Stomach smooth muscle (tissue), 2 donors: ENCODE results near the gene ALS2.
A peak's percentile ranks its signal among the peaks of the same experiment; 100 is the strongest.

Experiments
- H3K27ac ChIP-seq: one replicate; pipeline ENCODE4 v1.7.0; 2013; ENCODE audit warnings: mild to moderate bottlenecking, low read length, inconsistent platforms
- H3K27me3 ChIP-seq, 2 donors: one replicate each; pipeline ENCODE4 v1.7.0; 2013; ENCODE audit warnings: low read length in 2 of 2; ENCODE audit not compliant: insufficient read depth in 2 of 2, control insufficient read depth in 1 of 2
- H3K36me3 ChIP-seq, 2 donors: one replicate each; pipeline ENCODE4 v1.7.0; 2013; ENCODE audit warnings: low read length in 2 of 2; ENCODE audit not compliant: control insufficient read depth in 2 of 2, insufficient read depth in 2 of 2
- H3K4me1 ChIP-seq: one replicate; pipeline ENCODE4 v1.7.0; 2013; ENCODE audit warnings: low read length; ENCODE audit not compliant: control insufficient read depth, insufficient read depth
- H3K4me3 ChIP-seq, 2 donors: one replicate each; pipeline ENCODE4 v1.7.0; 2013; ENCODE audit warnings: low read length in 2 of 2
- H3K9ac ChIP-seq, 2 donors: one replicate each; pipeline ENCODE4 v1.7.0; 2013; ENCODE audit warnings: low read length in 2 of 2, mild to moderate bottlenecking in 1 of 2
- H3K9me3 ChIP-seq, 2 donors: one replicate each; pipeline ENCODE4 v1.7.0; 2013; ENCODE audit warnings: low read length in 2 of 2; ENCODE audit not compliant: control insufficient read depth in 2 of 2
- donor health status: healthy.
- donor health status: Pancreatic carcinoma.

Gene ALS2

GRCh38 chr2:201790989-201791388 is 10.3 kb upstream of the ALS2 start:
- Histone ChIP-seq H3K4me3 (no peak overlapping the region), H3K27me3 (no peaks in the 10 kb centered on the region), H3K36me3 (no peaks in the 10 kb centered on the region), H3K4me1 (no peaks in the 10 kb centered on the region), H3K9ac (no peak overlapping the region), H3K9me3 (no peaks in the 10 kb centered on the region), H3K27ac (no peak overlapping the region)

GRCh38 chr2:201790291-201790690 is 9.6 kb upstream of the ALS2 start:
- no peak overlapping the region for H3K27ac ChIP-seq

GRCh38 chr2:201789395-201789794 is 8.7 kb upstream of the ALS2 start:
- H3K36me3 ChIP-seq, result no peaks in the 10 kb centered on the region
- H3K4me1 ChIP-seq, result no peaks in the 10 kb centered on the region
- H3K27me3 ChIP-seq, result no peaks in the 10 kb centered on the region
- H3K4me3 ChIP-seq, result no peak overlapping the region
- no peak overlapping the region for H3K9ac ChIP-seq
- no peaks in the 10 kb centered on the region for H3K9me3 ChIP-seq
- no peak overlapping the region for H3K27ac ChIP-seq

More at GRCh38 chr2:201790291-201790690, 9.6 kb upstream of the ALS2 start:
- Histone ChIP-seq H3K9ac (no peak overlapping the region), H3K4me1 (no peaks in the 10 kb centered on the region), H3K4me3 (no peak overlapping the region), H3K36me3 (no peaks in the 10 kb centered on the region), H3K9me3 (no peaks in the 10 kb centered on the region), H3K27me3 (no peaks in the 10 kb centered on the region)

GRCh38 chr2:201788371-201788770 is 7.6 kb upstream of the ALS2 start:
- Histone ChIP-seq H3K27ac (no peak overlapping the region), H3K9me3 (no peaks in the 10 kb centered on the region), H3K9ac (no peak overlapping the region), H3K4me3 (no peak overlapping the region), H3K27me3 (no peaks in the 10 kb centered on the region), H3K36me3 (no peaks in the 10 kb centered on the region), H3K4me1 (no peaks in the 10 kb centered on the region)

- no peak overlapping the region for H3K4me3 ChIP-seq
- H3K27ac ChIP-seq, result no peak overlapping the region
- no peaks in the 10 kb centered on the region for H3K9me3 ChIP-seq
- no peak overlapping the region for H3K9ac ChIP-seq
- no peaks in the 10 kb centered on the region for H3K27me3 ChIP-seq
- H3K4me1 ChIP-seq, result peaks cover 6% of the 10 kb centered on the region
- no peaks in the 10 kb centered on the region for H3K36me3 ChIP-seq
Observed at GRCh38 chr2:201786471-201786870, 5.7 kb upstream of the ALS2 start.

GRCh38 chr2:201785135-201785534 is 4.4 kb upstream of the ALS2 start:
- peaks cover 9% of the 10 kb centered on the region for H3K4me1 ChIP-seq
- no peak overlapping the region for H3K4me3 ChIP-seq
- no peaks in the 10 kb centered on the region for H3K36me3 ChIP-seq
- no peaks in the 10 kb centered on the region for H3K9me3 ChIP-seq
- H3K9ac ChIP-seq, result no peak overlapping the region
- H3K27ac ChIP-seq, result no peak overlapping the region
- no peaks in the 10 kb centered on the region for H3K27me3 ChIP-seq

- Histone ChIP-seq H3K36me3 (no peaks in the 10 kb centered on the region), H3K27me3 (no peaks in the 10 kb centered on the region), H3K9ac (no peak overlapping the region), H3K4me1 (peaks cover 9% of the 10 kb centered on the region), H3K9me3 (no peaks in the 10 kb centered on the region), H3K27ac (no peak overlapping the region), H3K4me3 (no peak overlapping the region)
Observed at GRCh38 chr2:201784563-201784962, 3.8 kb upstream of the ALS2 start.

GRCh38 chr2:201781557-201782051 is 871 bp upstream of the ALS2 start:
- Histone ChIP-seq H3K4me1 (peaks cover 9% of the 10 kb centered on the region), H3K9ac (peak overlapping the region; percentile 64 to 80), H3K36me3 (no peaks in the 10 kb centered on the region), H3K27ac (peak overlapping the region; percentile 58), H3K27me3 (no peaks in the 10 kb centered on the region), H3K9me3 (no peaks in the 10 kb centered on the region), H3K4me3 (peak overlapping the region; percentile 93 to 97)

GRCh38 chr2:201779901-201780673 is 646 bp downstream of the ALS2 start:
- no peaks in the 10 kb centered on the region for H3K36me3 ChIP-seq
- H3K27ac ChIP-seq, result peak overlapping the region; percentile 58
- peaks cover 9% of the 10 kb centered on the region for H3K4me1 ChIP-seq
- H3K4me3 ChIP-seq, result peak overlapping the region; percentile 93 to 97
- peak overlapping the region; percentile 64 to 80 for H3K9ac ChIP-seq
- H3K9me3 ChIP-seq, result no peaks in the 10 kb centered on the region
- no peaks in the 10 kb centered on the region for H3K27me3 ChIP-seq

- Histone ChIP-seq H3K9me3 (no peaks in the 10 kb centered on the region), H3K9ac (no peak overlapping the region), H3K27me3 (no peaks in the 10 kb centered on the region), H3K4me1 (peaks cover 9% of the 10 kb centered on the region), H3K36me3 (no peaks in the 10 kb centered on the region), H3K4me3 (no peak overlapping the region), H3K27ac (no peak overlapping the region)
Observed at GRCh38 chr2:201777869-201778268, 2.9 kb downstream of the ALS2 start.

GRCh38 chr2:201777043-201777442 is 3.7 kb downstream of the ALS2 start:
- no peaks in the 10 kb centered on the region for H3K36me3 ChIP-seq

More at GRCh38 chr2:201777043-201777442, 3.7 kb downstream of the ALS2 start:
- Histone ChIP-seq H3K27ac (no peak overlapping the region), H3K9ac (no peak overlapping the region), H3K4me3 (no peak overlapping the region), H3K4me1 (peaks cover 9% of the 10 kb centered on the region), H3K9me3 (no peaks in the 10 kb centered on the region), H3K27me3 (no peaks in the 10 kb centered on the region)
